ENCODE results near the gene BTD. TPM values are rescaled to one million over a fixed set of nuclear protein-coding genes. Genes with fewer than 3 reads are reported as not detected.

Gene BTD
- polyA plus RNA-seq, 1 donor, result 11.6 TPM

- no peak for DNase-seq (ENCODE audit: low read depth)
Measured at GRCh38 chr3:15665510-15666150, 64.1 kb downstream of the BTD start.

- no peak for DNase-seq (ENCODE audit: low read depth)
Measured at GRCh38 chr3:15666277-15666676, 64.7 kb downstream of the BTD start.

- no peak for DNase-seq (ENCODE audit: low read depth)
Measured at GRCh38 chr3:15667484-15667883, 65.9 kb downstream of the BTD start.

- DNase-seq (ENCODE audit: low read depth), result no peak
Measured at GRCh38 chr3:15673536-15673935, 72.0 kb downstream of the BTD start.

GRCh38 chr3:15676259-15676658 is 74.7 kb downstream of the BTD start:
- DNase-seq (ENCODE audit: low read depth), result no peak

GRCh38 chr3:15679306-15679705 is 77.8 kb downstream of the BTD start:
- no peak for DNase-seq (ENCODE audit: low read depth)

- no peak for DNase-seq (ENCODE audit: low read depth)
Measured at GRCh38 chr3:15681668-15682067, 80.1 kb downstream of the BTD start.

GRCh38 chr3:15682561-15683185 is 81.1 kb downstream of the BTD start:
- peak; percentile 32 for DNase-seq (ENCODE audit: low read depth)

GRCh38 chr3:15683253-15683652 is 81.7 kb downstream of the BTD start:
- DNase-seq (ENCODE audit: low read depth), result no peak

- no peak for DNase-seq (ENCODE audit: low read depth)
Measured at GRCh38 chr3:15685927-15686326, 84.4 kb downstream of the BTD start.

- no peak for DNase-seq (ENCODE audit: low read depth)
Measured at GRCh38 chr3:15690230-15690629, 88.7 kb downstream of the BTD start.

GRCh38 chr3:15690748-15691147 is 89.2 kb downstream of the BTD start:
- DNase-seq (ENCODE audit: low read depth), result no peak

- no peak for DNase-seq (ENCODE audit: low read depth)
Measured at GRCh38 chr3:15693355-15693754, 91.8 kb downstream of the BTD start.

- no peak for DNase-seq (ENCODE audit: low read depth)
Measured at GRCh38 chr3:15694628-15695027, 93.1 kb downstream of the BTD start.

Other genes with a start within 250 kb of the BTD start
- gene METTL6, start 174.2 kb upstream of the BTD start, polyA plus RNA-seq (ENCODE audit: insufficient read length), result 17.1 TPM
- gene EAF1, start 174.1 kb upstream of the BTD start, polyA plus RNA-seq (ENCODE audit: insufficient read length), result 11.3 TPM
- 24.7 TPM for gene COLQ, start 80.0 kb upstream of the BTD start, polyA plus RNA-seq (ENCODE audit: insufficient read length)
- 6.9 TPM for gene HACL1, start 176 bp upstream of the BTD start, polyA plus RNA-seq (ENCODE audit: insufficient read length)
- gene ANKRD28, start 196.2 kb downstream of the BTD start, polyA plus RNA-seq (ENCODE audit: insufficient read length), result 28.2 TPM

Measured in forelimb muscle (tissue), 1 donor.